ENCODE data around the gene RBBP8NL.

DNA sequence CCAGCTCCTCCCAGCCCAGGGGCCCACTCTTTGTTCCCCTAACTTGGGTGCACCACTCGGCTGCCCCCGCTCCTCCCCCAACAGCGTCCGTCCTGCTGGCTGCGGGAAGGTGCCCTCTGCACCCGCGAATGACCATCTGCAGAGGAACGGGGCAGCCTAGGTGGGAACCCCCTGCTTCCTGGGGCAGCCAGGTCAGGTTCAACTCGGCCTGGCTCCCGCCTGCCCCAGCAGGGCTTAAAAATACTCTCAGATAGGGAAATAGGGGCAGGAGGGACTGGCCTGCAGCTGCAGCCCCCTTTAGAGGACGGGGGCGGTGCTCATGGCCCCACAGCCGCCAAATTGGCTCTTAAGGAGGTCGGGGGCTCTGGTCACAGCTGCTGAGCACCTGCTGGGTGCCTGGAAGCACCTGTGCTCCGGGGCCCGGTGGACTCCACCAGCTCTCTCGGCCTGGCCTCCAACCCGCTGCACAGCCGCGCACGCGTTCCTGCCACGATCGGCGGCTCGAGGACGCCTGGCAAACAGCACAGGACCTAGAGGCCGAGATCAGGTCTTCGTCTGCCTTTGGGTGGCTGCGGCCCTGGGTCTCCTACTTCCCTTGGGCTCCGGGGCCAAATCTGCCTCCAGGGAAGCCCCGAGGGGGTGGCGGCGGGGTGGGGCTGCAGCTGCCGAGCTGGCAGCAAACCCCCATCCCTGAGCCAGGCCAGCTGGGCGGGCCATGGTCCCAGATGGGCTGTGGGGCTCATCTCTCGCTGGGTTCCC is 59.5 kb downstream of the RBBP8NL start:
- TF ChIP-seq, protein P1, sequence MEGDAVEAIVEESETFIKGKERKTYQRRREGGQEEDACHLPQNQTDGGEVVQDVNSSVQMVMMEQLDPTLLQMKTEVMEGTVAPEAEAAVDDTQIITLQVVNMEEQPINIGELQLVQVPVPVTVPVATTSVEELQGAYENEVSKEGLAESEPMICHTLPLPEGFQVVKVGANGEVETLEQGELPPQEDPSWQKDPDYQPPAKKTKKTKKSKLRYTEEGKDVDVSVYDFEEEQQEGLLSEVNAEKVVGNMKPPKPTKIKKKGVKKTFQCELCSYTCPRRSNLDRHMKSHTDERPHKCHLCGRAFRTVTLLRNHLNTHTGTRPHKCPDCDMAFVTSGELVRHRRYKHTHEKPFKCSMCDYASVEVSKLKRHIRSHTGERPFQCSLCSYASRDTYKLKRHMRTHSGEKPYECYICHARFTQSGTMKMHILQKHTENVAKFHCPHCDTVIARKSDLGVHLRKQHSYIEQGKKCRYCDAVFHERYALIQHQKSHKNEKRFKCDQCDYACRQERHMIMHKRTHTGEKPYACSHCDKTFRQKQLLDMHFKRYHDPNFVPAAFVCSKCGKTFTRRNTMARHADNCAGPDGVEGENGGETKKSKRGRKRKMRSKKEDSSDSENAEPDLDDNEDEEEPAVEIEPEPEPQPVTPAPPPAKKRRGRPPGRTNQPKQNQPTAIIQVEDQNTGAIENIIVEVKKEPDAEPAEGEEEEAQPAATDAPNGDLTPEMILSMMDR (IDR thresholded peaks at IDR 0.05): no peak
- TF ChIP-seq POLR2A (IDR thresholded peaks at IDR 0.05): no peak
